GM12864 (cell line): ENCODE measurements around the gene PHETA1.

Source experiments
- DNase-seq: peaks from one replicate; pipeline ENCODE4 v3.0.0-alpha.2; 2011; ENCODE audit warnings: low read depth
- H3K4me3 ChIP-seq: 2 replicates; pipeline ENCODE4 v1.5.1; 2011; ENCODE audit warnings: mild to moderate bottlenecking, low read depth, low read length, control low read depth
- TF ChIP-seq, protein P1 (sequence below): IDR thresholded peaks from 2 replicates; pipeline ENCODE4 v1.5.1; 2011; ENCODE audit warnings: low read depth, mild to moderate bottlenecking, moderate library complexity, low read length, control low read depth, inconsistent platforms; ENCODE audit errors: missing control alignments

The PHETA1 gene

DNA sequence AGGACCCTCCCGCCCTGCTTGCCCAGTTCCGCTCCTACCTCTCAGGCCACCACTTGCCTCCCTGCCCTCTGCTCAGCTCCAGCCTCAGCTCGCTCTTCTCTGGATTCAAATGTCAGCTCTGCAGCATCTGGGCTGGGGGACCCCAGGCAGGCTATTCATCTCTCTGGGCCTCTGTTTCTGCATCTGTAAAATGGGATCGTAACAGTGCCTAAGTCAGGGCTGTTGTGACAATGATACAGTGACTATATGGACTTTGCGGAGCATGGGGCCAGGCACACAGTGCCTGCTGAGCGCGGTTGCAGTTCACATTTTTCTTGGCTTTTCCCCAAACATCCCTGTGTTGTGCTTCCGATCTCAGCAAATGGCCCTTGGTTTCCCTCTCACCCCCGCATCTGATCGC, 2.8 kb downstream of the PHETA1 start:
- H3K4me3 ChIP-seq: no peak overlapping the region
- TF ChIP-seq, protein P1, sequence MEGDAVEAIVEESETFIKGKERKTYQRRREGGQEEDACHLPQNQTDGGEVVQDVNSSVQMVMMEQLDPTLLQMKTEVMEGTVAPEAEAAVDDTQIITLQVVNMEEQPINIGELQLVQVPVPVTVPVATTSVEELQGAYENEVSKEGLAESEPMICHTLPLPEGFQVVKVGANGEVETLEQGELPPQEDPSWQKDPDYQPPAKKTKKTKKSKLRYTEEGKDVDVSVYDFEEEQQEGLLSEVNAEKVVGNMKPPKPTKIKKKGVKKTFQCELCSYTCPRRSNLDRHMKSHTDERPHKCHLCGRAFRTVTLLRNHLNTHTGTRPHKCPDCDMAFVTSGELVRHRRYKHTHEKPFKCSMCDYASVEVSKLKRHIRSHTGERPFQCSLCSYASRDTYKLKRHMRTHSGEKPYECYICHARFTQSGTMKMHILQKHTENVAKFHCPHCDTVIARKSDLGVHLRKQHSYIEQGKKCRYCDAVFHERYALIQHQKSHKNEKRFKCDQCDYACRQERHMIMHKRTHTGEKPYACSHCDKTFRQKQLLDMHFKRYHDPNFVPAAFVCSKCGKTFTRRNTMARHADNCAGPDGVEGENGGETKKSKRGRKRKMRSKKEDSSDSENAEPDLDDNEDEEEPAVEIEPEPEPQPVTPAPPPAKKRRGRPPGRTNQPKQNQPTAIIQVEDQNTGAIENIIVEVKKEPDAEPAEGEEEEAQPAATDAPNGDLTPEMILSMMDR: no peak
- DNase-seq: no peak

DNA sequence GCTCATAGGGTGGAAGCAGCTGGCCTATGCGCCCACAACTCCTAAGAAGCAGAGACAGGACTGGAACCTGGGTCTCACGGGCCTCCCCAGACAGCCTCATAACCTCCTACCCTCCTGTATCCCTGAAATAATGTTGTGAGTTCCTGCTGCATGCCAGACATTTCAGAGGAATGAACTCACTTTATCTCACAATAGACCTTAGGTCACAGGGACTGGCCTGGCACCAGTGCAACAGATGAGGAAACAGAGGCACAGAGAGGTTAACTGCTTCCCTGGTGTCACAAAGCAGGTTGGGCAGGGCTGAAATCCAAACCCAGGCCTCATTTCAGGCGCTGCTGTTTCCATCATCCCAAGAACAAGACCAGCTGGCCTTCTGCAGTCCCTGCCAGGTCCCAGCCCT, 5.3 kb downstream of the PHETA1 start:
- no peak overlapping the region for H3K4me3 ChIP-seq
- no peak for DNase-seq
- TF ChIP-seq, protein P1: no peak

DNA sequence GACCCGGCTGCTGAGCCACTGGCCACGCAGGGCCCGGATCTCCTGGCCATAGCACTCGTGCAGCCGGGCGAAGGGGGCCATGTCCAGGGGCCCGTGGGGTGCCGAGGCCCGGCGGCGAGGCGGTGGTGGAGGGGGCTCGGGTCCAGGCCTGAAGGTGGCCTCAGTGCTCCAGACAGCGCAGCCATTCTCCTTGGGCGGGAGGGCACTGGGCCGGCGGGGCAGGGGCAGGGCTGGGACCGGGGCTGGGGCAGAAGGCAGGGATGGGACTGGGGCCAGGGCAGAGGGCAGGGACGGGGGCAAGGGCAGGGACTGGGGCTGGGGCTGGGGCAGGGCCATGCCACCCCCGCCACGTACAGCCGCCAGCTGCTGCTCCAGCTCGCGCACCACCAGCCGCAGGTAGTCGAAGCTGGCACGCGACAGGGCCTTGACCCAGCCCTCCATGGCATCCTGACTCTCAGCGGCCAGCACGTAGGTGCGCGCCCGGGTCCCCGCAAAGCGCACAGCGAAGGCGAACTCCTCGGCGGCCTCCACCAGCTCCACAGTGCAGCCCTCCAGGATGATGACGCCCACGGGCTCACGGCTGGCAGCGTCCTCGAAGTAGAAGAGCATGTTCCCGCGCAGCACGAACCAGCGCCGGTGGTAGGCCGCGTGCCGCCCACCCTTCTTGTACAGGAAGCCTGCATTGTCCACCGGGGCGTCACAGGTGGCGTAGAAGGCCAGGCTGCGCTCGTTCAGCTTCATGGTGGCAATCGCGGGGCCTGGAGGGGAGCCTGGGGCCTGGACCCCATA, 6.0 kb downstream of the PHETA1 start:
- TF ChIP-seq, protein P1: no peak
- no peak for DNase-seq
- no peak overlapping the region for H3K4me3 ChIP-seq

- no peak for DNase-seq
- TF ChIP-seq, protein P1: no peak
- no peak overlapping the region for H3K4me3 ChIP-seq
These were observed 6.9 kb downstream of the PHETA1 start for GRCh38 chr12:111361717-111362576.

DNA sequence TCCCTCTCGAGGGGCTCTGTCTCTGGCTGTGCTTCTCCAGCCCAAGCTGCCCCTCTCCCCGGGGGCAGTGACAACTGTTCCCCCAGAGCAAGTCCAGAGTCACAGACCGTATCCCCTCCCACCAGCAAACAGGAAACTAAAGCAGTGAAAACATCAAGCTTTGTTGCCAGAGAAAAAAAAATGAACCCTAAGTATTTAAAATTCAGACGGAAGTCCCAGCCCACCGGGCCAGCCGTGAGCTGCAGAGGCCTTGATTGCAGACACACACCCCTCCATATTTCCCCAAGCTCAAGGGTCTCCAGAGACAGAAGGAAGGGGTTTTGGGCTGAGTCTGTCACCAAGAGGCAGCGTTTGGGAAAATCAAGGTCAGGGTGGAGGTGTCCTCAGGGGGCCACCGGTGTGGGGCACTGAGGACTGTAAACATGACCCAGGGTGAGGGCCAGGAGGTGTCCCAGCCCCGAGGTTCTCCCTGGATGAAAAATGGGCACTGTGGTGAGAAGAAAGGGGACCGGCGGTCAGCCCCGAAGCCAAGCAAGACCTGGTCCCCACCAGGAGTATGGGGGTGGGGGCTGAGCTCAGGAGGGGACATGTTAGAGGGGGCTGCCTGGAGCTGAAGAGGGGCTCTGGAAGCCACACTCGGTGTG, 7.7 kb downstream of the PHETA1 start:
- TF ChIP-seq, protein P1: no peak
- no peak for DNase-seq
- H3K4me3 ChIP-seq: no peak overlapping the region

GRCh38 chr12:111360325-111360930, 8.5 kb downstream of the PHETA1 start:
- TF ChIP-seq, protein P1: no peak
- no peak overlapping the region for H3K4me3 ChIP-seq
- no peak for DNase-seq
